ENCODE results near the gene ZCCHC7. TPM values are rescaled to one million over a fixed set of nuclear protein-coding genes. Genes with fewer than 3 reads are reported as not detected.
"Not testable (repeated sequence)": the region's sequence is repeated elsewhere in the genome, so short reads cannot be mapped to it uniquely, and the experiment has no call there.

ZCCHC7 gene
- total and polyA plus RNA-seq, 4 donors: 3.3 to 9.7 (median 7.6) TPM

GRCh38 chr9:37107701-37108100, 12.7 kb upstream of the ZCCHC7 start:
- Histone ChIP-seq H3K27me3 (ENCODE audit: control insufficient read depth in 4 of 4, insufficient read depth in 4 of 4, low read length in 3 of 4) (peaks cover 0 to 5% (median 0%) of the 10 kb centered on the region in 4 donors), H3K4me3 (ENCODE audit: low read depth in 1 of 3, low read length in 3 of 3) (no peak overlapping the region), H3K36me3 (ENCODE audit: control insufficient read depth in 4 of 4, insufficient read depth in 3 of 4, low read depth in 1 of 4, low read length in 3 of 4) (no peaks in the 10 kb centered on the region), H3K4me1 (ENCODE audit: control insufficient read depth in 4 of 4, insufficient read depth in 4 of 4, low read length in 3 of 4) (no peaks in the 10 kb centered on the region), H3K27ac (ENCODE audit: low read depth in 1 of 2, low read length in 2 of 2) (no peak overlapping the region), H3K9me3 (ENCODE audit: control insufficient read depth in 4 of 4, low read length in 3 of 4) (peaks cover 0 to 2% (median under 1%) of the 10 kb centered on the region in 4 donors), H3K9ac (ENCODE audit: low read depth in 1 of 2, low read length in 2 of 2) (no peak overlapping the region)
- DNase-seq (ENCODE audit: low spot score): no peak
- TF ChIP-seq MAX (IDR thresholded peaks at IDR 0.05): no peak
- TF ChIP-seq YY1 (IDR thresholded peaks at IDR 0.05): no peak
- no peak for TF ChIP-seq RXRA (IDR thresholded peaks at IDR 0.05)
- no peak for TF ChIP-seq ZBTB33 (IDR thresholded peaks at IDR 0.05)
- TF ChIP-seq SP1 (IDR thresholded peaks at IDR 0.05): no peak
- TF ChIP-seq NR2F2 (IDR thresholded peaks at IDR 0.05): no peak
- TF ChIP-seq REST (IDR thresholded peaks at IDR 0.05): no peak
- TF ChIP-seq FOXA2 (IDR thresholded peaks at IDR 0.05): no peak
- TF ChIP-seq JUND (IDR thresholded peaks at IDR 0.05): no peak
- no peak for TF ChIP-seq EGR1 (IDR thresholded peaks at IDR 0.05; ENCODE audit: low read depth in 2 of 2)
- TF ChIP-seq RAD21 (IDR thresholded peaks at IDR 0.05): no peak
- TF ChIP-seq ATF3 (IDR thresholded peaks at IDR 0.05): no peak
- 67% methylated on average over 3 of the region's 3 CpGs for WGBS

GRCh38 chr9:37114442-37114841, 5.9 kb upstream of the ZCCHC7 start:
- not testable (repeated sequence) for DNase-seq (ENCODE audit: low spot score); H3K4me1 ChIP-seq (ENCODE audit: control insufficient read depth in 4 of 4, insufficient read depth in 4 of 4, low read length in 3 of 4); H3K4me3 ChIP-seq (ENCODE audit: low read depth in 1 of 3, low read length in 3 of 3); H3K9ac ChIP-seq (ENCODE audit: low read depth in 1 of 2, low read length in 2 of 2); H3K27ac ChIP-seq (ENCODE audit: low read depth in 1 of 2, low read length in 2 of 2); H3K27me3 ChIP-seq (ENCODE audit: control insufficient read depth in 4 of 4, insufficient read depth in 4 of 4, low read length in 3 of 4); H3K36me3 ChIP-seq (ENCODE audit: control insufficient read depth in 4 of 4, insufficient read depth in 3 of 4, low read depth in 1 of 4, low read length in 3 of 4); H3K9me3 ChIP-seq (ENCODE audit: control insufficient read depth in 4 of 4, low read length in 3 of 4)
- 94% methylated on average over 4 of the region's 4 CpGs for WGBS

GRCh38 chr9:37117956-37118355, 2.4 kb upstream of the ZCCHC7 start:
- Histone ChIP-seq H3K4me3 (ENCODE audit: low read depth in 1 of 3, low read length in 3 of 3) (no peak overlapping the region), H3K9ac (ENCODE audit: low read depth in 1 of 2, low read length in 2 of 2) (no peak overlapping the region), H3K9me3 (ENCODE audit: control insufficient read depth in 4 of 4, low read length in 3 of 4) (no peaks in the 10 kb centered on the region), H3K27ac (ENCODE audit: low read depth in 1 of 2, low read length in 2 of 2) (no peak overlapping the region), H3K36me3 (ENCODE audit: control insufficient read depth in 4 of 4, insufficient read depth in 3 of 4, low read depth in 1 of 4, low read length in 3 of 4) (no peaks in the 10 kb centered on the region), H3K4me1 (ENCODE audit: control insufficient read depth in 4 of 4, insufficient read depth in 4 of 4, low read length in 3 of 4) (peaks cover 3 to 14% (median 6%) of the 10 kb centered on the region in 4 donors), H3K27me3 (ENCODE audit: control insufficient read depth in 4 of 4, insufficient read depth in 4 of 4, low read length in 3 of 4) (no peaks in the 10 kb centered on the region)
- no peak for DNase-seq (ENCODE audit: low spot score)
- WGBS: 95% methylated on average over 3 of the region's 3 CpGs
- TF ChIP-seq ATF3 (IDR thresholded peaks at IDR 0.05) (no peak), RXRA (IDR thresholded peaks at IDR 0.05) (no peak), JUND (IDR thresholded peaks at IDR 0.05) (no peak), RAD21 (IDR thresholded peaks at IDR 0.05) (no peak), NR2F2 (IDR thresholded peaks at IDR 0.05) (no peak), SP1 (IDR thresholded peaks at IDR 0.05) (no peak), GABPA (IDR thresholded peaks at IDR 0.05 in 1 of 2, conservative IDR thresholded peaks at IDR 0.05 in 1 of 2) (no peak), HNF4A (conservative IDR thresholded peaks at IDR 0.05) (no peak), FOXA1 (IDR thresholded peaks at IDR 0.05) (no peak), HNF4G (IDR thresholded peaks at IDR 0.05) (no peak), FOXA2 (IDR thresholded peaks at IDR 0.05) (no peak), CTCF (IDR thresholded peaks at IDR 0.05; ENCODE audit: low read depth, low read length, missing input control) (no peak), YY1 (IDR thresholded peaks at IDR 0.05) (no peak)
